HUDEP-2 (cell line): ENCODE measurements around the gene ACSL4.
"Not testable (repeated sequence)": the region's sequence is repeated elsewhere in the genome, so short reads cannot be mapped to it uniquely, and the experiment has no call there.

ENCODE experiments used
- DNase-seq, 76 experiments: peaks; one replicate each; lab custom pipeline; 2025; ENCODE audit not compliant: unreplicated experiment in 76 of 76; lab: John Stamatoyannopoulos, UW

The ACSL4 gene

DNA sequence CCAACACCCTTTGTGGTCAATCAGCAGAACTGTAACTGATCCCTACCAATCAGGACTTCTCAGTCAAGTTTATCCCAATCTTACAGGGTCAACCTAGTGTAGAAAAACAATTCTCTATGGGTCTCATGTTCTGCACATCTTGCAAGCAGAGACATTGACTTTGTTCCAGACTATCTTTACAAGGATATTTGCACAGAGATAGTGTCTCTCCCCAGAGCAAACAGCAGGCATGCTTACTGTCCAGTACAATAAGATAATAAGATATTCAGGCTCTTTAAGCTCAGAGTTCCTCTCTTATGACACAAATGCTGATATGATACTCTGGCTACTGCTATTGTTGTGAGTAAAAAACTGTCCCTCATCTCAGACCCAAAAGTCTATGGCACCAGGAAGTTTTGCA is 53.2 kb downstream of the ACSL4 start:
- no peak for DNase-seq

GRCh38 chrX:109672239-109672638 is 60.8 kb downstream of the ACSL4 start:
- DNase-seq, result peak in 38 of 76 experiments; percentile 0 to 79 (median 40)

- not testable (repeated sequence) for DNase-seq
Observed at GRCh38 chrX:109671170-109671569, 61.9 kb downstream of the ACSL4 start.

GRCh38 chrX:109667986-109668385 is 65.1 kb downstream of the ACSL4 start:
- no peak for DNase-seq

DNA sequence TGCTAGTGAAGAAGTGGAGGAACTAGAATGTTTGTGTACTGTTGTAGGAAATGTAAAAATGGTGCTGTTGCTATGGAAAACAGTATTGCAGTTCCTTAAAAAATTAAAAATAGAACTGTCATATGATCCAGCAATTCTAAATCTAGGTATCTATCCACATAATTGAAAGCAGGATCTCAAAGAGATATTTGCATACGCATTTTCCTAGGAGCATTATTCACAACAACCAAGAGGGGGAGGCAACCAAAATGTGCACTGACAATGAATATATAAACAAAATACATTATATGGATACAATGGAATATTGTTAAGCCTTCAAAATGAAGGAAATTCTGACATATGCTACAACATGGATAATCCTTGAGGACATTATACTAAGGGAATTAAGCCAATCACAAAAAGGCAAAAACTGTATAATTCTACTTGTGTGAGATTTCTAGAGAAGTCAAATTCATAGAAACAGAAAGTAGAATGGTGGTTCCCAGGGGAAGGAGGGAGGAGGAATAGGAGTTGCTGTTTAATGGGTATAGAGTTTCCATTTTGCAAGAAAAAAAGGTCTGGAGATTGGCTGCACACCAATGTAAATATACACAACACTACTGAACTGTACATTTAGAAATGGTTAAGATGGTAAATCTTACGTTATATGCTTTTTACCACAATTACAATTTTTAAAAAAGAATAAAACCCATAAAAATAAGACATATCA is 72.5 kb downstream of the ACSL4 start:
- no peak for DNase-seq

DNA sequence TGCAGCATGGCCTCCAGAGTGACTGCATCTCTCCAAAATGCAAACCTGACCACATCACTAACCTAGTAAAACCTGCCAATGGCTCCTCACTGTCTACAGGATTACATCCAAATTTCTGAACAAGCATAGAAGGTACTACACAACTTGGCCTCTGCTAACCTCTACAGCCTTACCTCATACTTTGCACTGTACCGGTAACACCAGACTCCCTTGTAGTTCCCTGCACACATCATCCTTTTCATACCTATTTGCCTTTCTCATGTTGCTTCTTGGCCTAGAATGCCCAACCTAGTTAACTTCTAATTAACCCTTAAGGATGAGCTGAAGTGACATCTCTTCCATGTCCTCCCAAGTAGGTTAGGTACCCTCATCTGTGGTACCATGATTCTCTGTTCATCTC is 74.7 kb downstream of the ACSL4 start:
- no peak for DNase-seq

- DNase-seq, result not testable (repeated sequence)
Observed at GRCh38 chrX:109657364-109657763, 75.7 kb downstream of the ACSL4 start.

- DNase-seq, result no peak
Observed at GRCh38 chrX:109656774-109657173, 76.3 kb downstream of the ACSL4 start.

DNA sequence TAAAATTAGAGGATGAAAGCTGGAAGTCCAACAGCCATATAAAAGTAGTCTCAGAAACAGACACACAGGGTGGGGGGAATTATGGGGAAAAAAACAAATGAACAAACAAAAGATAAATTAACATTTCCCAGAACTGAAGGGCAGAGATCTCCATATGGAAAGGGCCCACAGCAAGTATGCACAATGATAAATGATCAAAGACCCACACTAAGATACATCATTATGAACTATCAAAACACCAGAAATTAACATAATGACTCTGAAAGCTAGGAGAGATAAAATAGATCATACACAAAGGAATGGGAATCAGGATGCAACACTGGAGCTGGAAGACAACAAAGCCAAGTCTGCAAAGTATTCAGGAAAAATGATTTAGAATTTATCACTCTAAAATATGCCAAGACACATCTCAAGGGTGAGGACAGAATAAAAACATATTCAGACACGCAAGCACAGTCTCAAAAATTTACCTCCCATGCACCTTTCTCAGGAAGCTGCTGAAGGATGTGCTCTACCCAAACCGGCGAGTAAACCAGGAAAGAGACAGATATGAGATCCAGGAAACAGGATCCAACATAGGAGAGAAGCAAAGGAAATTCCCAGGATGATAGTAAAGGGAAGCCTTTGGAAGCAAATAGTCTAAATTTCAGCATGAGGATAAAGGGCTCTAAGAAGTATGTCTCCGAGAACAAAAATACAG is 77.4 kb downstream of the ACSL4 start:
- no peak for DNase-seq

DNA sequence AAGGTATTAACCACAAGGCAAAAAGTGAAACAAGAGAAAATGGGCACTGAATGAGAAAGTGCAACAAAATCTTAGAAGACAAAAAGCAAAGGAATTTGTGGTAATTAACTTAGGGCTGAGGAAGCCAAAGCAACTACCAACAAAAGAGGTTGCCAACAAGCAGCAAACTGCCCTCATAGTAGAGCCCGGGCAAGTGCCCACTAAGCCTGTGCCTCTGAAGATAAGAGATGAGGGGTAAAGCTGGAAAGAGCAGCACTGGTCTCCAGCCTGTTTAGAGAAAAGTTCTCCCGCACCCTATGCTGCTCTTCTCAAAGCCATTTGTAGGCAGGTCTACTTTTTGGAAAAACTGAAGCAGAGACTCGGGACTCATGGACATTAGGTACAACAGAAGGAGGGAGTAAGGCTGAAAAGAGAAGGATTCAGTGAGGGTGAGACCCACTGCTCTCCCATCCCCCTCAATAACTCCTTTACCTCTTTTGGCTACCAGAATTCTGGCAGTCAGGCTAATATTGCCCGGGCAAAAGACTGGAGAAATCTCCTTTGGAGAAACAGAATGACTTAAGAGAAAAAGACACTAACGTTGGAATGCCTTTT is 78.4 kb downstream of the ACSL4 start:
- DNase-seq, result peak in 58 of 76 experiments; percentile 0 to 61 (median 18)

- DNase-seq, result not testable (repeated sequence)
Observed at GRCh38 chrX:109644671-109645070, 88.4 kb downstream of the ACSL4 start.

DNA sequence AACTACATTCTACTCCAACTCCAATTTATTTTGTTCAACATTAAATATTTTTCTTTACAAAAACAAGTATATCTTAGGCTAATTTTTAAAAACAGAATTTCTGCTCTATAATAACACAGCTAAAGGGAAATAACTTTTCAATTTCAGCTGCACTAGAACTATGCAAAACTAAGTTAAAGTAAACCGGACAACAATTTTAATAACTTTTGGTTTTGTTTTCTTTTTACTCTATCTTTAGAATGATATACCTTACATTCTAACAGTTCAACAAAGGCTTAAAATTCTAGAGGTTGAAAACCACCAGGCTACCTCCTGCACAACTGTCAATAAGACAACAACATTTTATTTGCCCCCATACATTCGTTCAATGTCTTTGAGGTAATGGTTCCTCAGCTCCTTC is 89.4 kb downstream of the ACSL4 start:
- DNase-seq, result no peak

DNA sequence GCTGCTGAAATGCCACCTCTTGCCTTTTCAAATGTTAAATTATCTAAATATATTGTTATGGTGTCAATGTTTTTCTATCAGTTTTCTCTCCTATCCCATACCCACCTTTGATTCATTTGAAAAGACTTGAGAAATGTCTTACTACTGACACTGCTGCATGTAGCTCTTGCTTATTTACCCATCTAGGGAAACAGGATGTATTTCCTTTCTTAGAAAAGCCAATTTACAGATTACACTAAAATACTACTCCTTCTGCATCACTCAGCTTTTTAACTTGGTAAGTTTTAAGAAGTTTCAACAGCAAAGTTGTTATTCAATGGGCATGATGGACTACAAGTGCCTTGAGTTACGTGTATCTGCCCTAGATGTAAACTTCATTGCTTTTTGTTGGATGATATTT is 94.9 kb downstream of the ACSL4 start:
- DNase-seq, result no peak

- not testable (repeated sequence) for DNase-seq
Observed at GRCh38 chrX:109637477-109637876, 95.6 kb downstream of the ACSL4 start.

DNA sequence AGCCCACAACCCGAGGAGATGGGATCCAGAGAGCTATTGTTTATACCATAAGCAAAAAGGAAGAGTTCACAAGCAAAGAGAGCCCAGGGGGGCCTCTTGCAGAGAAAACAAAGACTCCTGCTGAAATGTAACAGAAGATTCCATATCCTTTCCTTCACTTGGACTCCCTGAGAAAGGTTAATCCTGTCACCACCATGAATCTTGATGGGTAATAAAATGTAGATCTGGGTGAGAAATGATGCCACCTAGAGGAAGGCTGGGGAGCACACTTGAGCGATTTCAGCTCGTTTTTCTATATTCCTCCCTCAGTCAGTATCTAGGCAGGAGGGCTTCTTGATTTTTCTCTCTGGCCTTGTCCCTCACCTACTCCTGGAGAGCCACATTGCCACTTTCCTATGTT is 97.9 kb downstream of the ACSL4 start:
- DNase-seq, result peak in 2 of 76 experiments; percentile 0 to 3

- DNase-seq, result no peak
Observed at GRCh38 chrX:109632906-109633504, 100.1 kb downstream of the ACSL4 start.

DNA sequence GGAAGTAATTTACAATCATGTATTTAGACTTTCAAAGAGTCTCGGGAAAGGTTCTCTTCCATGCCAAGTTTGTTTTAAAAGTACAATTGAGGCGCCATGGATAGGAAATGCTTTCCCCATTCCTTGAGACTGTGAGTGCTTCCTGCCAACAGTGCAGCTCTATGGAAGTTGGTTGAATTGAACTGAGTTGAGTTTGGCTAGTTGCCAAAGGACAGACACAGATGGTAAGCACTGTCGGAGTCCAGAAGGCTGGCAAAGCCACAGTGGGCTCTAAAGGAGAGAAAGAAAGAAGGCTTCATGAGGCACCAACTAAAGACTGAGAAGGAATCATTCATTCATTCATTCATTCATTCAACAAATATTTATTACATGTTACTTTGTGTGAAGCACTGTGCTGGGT is 103.7 kb downstream of the ACSL4 start:
- DNase-seq, result no peak

DNA sequence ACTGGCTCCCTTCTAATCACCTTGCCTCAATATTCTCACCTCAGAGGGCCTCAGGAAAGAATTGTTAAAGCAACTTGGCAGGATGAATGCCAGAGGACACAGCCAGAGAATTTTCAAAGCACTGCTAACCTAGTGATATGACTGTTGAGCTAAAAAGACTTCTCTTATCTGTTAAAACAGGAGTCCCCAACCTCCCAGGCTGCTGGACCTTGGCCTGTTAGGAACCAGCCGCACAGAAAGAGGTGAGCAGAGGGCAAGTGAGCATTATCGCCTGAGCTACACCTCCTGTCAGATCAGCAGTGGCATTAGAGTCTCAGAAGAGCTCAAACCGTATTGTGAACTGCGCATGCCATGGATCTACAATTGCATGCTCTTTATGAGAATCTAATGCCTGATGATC is 106.4 kb downstream of the ACSL4 start:
- peak in 68 of 76 experiments; percentile 1 to 71 (median 34) for DNase-seq

GRCh38 chrX:109624641-109625616 is 108.1 kb downstream of the ACSL4 start, which contains the start of gene KCNE5:
TSS of gene KCNE5 (minus strand) at chrX:109625172. CDS start at chrX:109625020, 152 bp downstream.
- no peak for DNase-seq

DNA sequence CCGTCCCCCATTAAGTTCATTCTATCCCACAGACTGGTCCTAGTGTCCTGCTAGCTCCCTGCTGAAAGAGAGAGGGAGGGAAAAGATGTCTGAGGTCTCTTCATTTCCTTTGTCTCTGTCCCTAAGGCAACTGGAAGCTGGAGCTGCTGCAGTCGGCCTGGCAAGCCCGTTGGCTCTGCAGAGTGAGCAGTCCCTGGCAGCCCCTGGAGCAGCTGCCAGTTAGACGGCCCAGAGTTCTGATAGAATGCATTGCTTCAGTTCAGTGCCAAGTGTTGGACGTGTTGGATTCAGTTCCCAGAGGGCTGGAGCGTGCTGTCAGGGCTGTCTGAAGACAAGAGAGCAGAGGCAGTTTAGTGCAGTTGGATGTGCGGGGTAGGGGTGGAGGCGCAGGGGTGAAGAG is 109.1 kb downstream of the ACSL4 start:
- DNase-seq, result no peak
